Ishikawa (cell line): ENCODE measurements around the gene STAC3.

Experiments
- EP300 ChIP-seq: IDR thresholded peaks from 2 replicates; pipeline ENCODE4 v1.6.1; 2012; ENCODE audit warnings: borderline replicate concordance
- NFIC ChIP-seq: IDR thresholded peaks from 2 replicates; pipeline ENCODE4 v1.6.1; 2012
- YY1 ChIP-seq: IDR thresholded peaks from 2 replicates; pipeline ENCODE4 v1.6.1; 2012; ENCODE audit warnings: low read depth
- TF ChIP-seq, protein P1 (sequence below): IDR thresholded peaks from 2 replicates; pipeline ENCODE4 v1.6.1; 2012

DNA sequence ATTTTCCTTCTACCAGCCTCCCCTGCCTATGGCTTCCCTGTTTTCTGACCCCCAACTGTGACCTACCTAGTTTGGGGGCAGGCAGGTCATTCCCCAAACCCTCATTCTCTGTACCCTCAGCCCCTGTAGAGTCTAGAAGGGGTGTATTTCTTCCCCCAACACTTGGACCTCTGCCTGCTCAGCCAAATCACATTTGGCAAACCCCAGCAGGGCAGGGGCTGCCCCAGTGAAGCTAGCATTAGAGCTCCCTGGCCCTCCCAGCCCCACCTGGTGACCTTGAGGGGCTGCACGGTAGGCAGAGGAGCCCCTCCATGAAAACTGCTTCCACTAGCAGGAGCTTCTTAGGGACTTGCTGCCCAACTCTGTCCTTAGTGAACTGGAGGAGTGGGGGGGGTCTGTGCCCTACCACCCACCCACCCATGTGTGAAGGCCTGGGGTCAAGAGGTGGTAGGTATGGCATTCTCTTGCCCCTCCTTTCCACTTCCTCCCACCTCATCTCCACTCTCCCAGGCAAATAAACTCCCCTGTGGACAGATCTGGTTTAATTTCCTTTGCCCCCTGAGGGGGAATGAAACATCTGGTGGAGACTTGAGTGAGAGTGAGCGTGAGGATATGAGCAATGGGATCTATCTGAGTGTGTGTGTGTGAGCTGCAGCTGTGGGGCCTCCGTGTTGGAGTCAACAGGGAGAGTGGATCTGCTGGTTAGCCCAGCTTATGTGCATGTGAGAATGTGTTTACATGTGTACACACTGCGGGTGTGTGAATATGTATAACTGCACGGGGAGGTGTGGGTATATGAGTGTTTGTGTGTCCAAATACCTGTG is 32.7 kb downstream of the STAC3 start:
- TF ChIP-seq, protein P1, sequence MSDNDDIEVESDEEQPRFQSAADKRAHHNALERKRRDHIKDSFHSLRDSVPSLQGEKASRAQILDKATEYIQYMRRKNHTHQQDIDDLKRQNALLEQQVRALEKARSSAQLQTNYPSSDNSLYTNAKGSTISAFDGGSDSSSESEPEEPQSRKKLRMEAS: no peak
- no peak for TF ChIP-seq EP300
- TF ChIP-seq YY1: no peak
- no peak for TF ChIP-seq NFIC
